ENCODE measurements around the gene LTC4S. TPM values are rescaled to one million over a fixed set of nuclear protein-coding genes. Genes with fewer than 3 reads are reported as not detected.
A peak's percentile ranks its signal among the peaks of the same experiment; 100 is the strongest.

Gene LTC4S
- total RNA-seq, 1 donor from 2014 or later = 4.0 TPM

DNA sequence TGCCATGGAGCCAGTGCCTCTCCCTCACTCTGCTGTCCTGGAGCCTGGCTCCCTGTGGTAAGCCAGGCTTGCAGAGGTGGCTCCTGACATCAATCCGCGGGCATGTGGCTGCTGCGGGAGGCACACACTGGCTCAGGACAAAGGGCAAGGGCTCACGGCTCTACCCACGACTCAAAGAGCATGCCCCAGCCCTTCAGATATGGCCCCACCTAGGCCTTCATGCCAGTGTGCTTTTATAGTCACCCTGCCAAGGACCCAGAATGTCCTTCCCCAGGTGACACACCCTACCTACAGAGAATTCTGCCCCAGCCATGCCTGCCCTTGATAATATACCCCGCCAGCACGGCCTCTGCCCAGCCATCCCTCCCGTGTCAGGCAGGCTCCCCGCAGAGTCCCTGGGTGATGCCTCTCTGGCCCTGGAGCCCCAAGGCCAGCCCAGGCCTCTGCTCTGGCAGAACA is 11.3 kb downstream of the LTC4S start:
- H3K4me1 Mint-ChIP-seq (ENCODE audit: unreplicated experiment) = peaks cover 22% of the 10 kb centered on the region
- TF ChIP-seq, protein P1, sequence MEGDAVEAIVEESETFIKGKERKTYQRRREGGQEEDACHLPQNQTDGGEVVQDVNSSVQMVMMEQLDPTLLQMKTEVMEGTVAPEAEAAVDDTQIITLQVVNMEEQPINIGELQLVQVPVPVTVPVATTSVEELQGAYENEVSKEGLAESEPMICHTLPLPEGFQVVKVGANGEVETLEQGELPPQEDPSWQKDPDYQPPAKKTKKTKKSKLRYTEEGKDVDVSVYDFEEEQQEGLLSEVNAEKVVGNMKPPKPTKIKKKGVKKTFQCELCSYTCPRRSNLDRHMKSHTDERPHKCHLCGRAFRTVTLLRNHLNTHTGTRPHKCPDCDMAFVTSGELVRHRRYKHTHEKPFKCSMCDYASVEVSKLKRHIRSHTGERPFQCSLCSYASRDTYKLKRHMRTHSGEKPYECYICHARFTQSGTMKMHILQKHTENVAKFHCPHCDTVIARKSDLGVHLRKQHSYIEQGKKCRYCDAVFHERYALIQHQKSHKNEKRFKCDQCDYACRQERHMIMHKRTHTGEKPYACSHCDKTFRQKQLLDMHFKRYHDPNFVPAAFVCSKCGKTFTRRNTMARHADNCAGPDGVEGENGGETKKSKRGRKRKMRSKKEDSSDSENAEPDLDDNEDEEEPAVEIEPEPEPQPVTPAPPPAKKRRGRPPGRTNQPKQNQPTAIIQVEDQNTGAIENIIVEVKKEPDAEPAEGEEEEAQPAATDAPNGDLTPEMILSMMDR (conservative IDR thresholded peaks at IDR 0.05) = no peak
- H3K36me3 Mint-ChIP-seq = peaks cover 4% of the 10 kb centered on the region
- no peaks in the 10 kb centered on the region for H3K9me3 Mint-ChIP-seq
- H3K4me3 Mint-ChIP-seq = peak overlapping the region; percentile 90
- peak overlapping the region; percentile 82 for H3K27ac Mint-ChIP-seq
- H3K27me3 Mint-ChIP-seq = no peaks in the 10 kb centered on the region
- DNase-seq (ENCODE audit: extremely low spot score, unreplicated experiment) = no peak

DNA sequence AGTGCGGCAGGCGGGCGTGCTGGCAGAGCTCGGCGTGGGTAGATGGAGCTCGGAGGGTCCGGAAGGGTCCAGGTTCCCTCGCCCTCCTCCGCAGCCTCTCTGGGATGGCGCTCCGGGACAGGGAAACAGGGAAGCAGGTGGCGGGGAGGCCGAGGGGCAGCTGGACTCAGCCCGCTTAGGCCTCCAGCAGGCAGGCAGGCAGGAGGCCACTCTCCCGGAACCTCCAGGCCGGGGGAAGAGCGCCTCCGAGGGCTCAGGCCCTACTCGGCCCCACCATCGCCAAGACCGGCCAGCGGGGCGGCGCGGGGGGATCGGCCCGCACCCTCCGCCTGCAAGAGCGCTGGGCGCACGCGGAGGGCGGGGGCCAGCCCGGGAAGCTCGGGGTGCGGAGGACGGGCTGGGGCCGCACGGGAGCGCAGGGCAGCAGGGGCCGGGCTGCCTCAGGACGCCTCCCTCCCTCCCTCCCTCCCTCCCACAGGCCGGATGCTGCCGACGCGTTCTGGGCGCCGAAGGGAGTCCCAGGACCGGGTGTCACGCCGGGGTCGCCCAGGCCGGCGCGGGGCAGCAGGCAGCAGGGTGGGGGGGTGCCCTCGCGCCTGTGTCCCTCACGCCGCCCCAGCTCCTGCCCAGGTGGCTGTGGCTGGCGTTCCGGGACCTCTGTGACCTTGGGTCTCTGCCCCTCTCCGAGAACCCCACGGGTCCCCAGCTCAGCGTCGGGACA is 11.9 kb downstream of the LTC4S start:
- H3K4me1 Mint-ChIP-seq (ENCODE audit: unreplicated experiment) = peaks cover 22% of the 10 kb centered on the region
- no peak for DNase-seq (ENCODE audit: extremely low spot score, unreplicated experiment)
- peak overlapping the region; percentile 82 for H3K27ac Mint-ChIP-seq
- H3K27me3 Mint-ChIP-seq = no peaks in the 10 kb centered on the region
- H3K4me3 Mint-ChIP-seq = peak overlapping the region; percentile 90
- H3K36me3 Mint-ChIP-seq = peaks cover 4% of the 10 kb centered on the region
- TF ChIP-seq, protein P1 (conservative IDR thresholded peaks at IDR 0.05) = no peak
- no peaks in the 10 kb centered on the region for H3K9me3 Mint-ChIP-seq

DNA sequence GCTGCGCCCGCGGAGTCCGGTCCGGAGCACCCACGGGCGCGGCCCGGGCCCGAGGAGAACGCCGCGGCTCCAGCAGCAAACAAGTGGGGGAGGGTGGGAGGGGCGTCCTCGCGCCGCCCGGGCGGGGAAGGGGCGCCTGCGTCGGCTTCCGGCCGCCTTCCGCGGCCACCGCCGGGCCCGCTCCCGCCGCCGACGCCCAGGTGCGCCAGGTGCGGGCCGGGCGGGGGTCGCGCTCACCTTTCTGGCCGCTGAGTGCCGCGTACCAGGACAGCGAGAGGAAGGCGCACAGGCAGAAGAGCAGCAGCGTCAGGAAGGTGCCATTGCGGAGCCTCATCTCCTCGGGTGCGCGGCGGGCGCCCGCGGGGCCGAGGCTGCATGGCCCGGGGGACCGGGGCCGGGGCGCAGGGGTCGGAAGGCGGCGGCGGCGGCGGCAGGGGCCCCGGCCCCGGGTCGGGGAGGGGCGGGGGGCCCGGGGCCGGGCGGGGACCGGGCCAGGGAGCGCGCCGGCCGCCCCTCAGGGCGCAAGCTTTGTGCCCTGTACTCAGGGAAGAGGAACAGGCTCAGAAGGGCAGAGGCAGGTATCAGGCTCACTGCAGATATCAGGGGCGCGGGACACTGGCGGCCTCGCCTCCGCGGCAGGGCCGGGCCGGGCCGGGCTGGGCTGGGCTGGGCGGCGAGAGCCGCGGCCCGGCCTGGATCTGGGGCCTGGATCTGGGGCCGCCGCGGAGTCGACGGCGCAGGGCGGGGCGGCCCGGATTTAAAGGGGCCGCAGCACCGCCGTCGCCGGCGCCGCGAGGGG is 12.7 kb downstream of the LTC4S start, which contains the start of gene MGAT4B:
Gene MGAT4B, minus strand, starts transcription at position 617 of the 799 bp plus-strand sequence. Its CDS starts 283 bp downstream, at position 334.
- H3K4me3 Mint-ChIP-seq = peak within 1 kb of the TSS; percentile 80
- peaks cover 22% of the 10 kb centered on the region for H3K4me1 Mint-ChIP-seq (ENCODE audit: unreplicated experiment)
- H3K27ac Mint-ChIP-seq = peak within 1 kb of the TSS; percentile 36
- H3K9me3 Mint-ChIP-seq = no peaks in the 10 kb centered on the region
- peaks cover 4% of the 10 kb centered on the region for H3K36me3 Mint-ChIP-seq
- DNase-seq (ENCODE audit: extremely low spot score, unreplicated experiment) = no peak
- TF ChIP-seq, protein P1 (conservative IDR thresholded peaks at IDR 0.05) = no peak
- H3K27me3 Mint-ChIP-seq = no peaks in the 10 kb centered on the region

DNA sequence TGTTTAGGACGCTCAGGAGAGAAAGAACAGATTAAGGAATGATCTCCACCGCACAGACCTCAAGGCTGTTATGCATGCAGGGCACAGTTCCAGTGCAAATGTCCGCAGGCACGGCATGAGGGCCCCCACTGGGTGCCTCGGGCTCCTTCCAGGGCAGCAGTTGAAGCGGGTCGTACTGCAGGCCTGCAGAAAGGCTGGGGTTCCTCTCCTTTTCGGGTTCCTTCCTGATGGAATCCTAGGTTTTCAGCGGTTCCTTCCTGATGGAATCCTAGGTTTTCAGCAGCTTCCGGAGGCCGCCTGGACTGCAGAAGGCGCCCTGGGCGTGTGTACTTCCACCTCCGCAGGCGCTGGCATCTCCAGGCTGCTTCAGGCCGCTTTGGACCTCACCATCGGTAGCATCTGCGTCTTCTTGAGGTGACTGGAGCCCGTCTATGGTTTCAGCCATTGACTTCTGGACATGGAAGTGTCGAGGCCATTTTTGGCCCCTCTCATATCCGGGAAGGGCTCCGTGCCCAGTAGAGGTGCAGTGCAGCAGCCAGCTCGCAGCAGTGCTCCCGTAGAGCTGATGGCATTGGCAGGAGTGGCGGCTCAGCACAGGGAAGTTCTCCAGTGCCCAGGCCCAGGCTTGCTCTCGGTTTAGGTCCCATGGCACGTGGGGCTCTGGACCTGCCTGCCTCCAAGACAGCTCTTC is 18.5 kb downstream of the LTC4S start:
- Mint-ChIP-seq H3K27me3 (no peaks in the 10 kb centered on the region), H3K9me3 (no peaks in the 10 kb centered on the region), H3K36me3 (peaks cover 9% of the 10 kb centered on the region), H3K4me3 (no peak overlapping the region), H3K27ac (no peak overlapping the region), H3K4me1 (ENCODE audit: unreplicated experiment) (peaks cover 3% of the 10 kb centered on the region)
- TF ChIP-seq, protein P1 (conservative IDR thresholded peaks at IDR 0.05) = no peak
- DNase-seq (ENCODE audit: extremely low spot score, unreplicated experiment) = no peak

DNA sequence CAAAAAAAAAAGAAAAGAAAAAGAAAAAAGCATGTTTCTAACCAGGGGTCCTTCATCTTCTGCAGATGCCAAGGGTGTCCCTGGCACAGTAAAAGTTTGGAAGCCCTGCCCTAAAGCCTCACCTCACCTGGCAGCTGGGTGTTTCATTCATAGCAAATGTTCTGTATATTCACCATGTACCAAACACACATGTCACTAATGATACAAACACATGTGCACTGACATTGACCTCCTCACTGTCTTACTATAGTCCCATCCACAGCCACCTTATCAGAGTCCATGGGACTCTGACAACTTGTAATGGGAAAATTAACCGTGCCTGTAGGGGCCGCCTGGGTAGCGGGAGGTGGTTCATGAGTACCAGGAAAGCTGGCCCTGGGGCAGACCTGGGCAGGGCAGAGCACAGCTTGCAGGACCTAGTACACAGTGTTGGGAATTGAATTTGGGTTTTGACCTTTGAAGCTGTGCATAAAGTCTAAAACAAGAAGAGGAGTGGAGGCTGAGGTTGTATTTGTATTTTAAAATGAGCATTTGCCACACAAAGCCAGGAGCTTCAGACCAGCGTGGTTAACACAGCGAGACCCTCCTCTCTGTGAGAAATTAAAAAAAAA is 19.3 kb downstream of the LTC4S start:
- Mint-ChIP-seq H3K4me1 (ENCODE audit: unreplicated experiment) (peaks cover 6% of the 10 kb centered on the region), H3K27ac (no peak overlapping the region), H3K36me3 (peaks cover 9% of the 10 kb centered on the region), H3K9me3 (no peaks in the 10 kb centered on the region), H3K27me3 (no peaks in the 10 kb centered on the region), H3K4me3 (no peak overlapping the region)
- TF ChIP-seq, protein P1 (conservative IDR thresholded peaks at IDR 0.05) = no peak
- no peak for DNase-seq (ENCODE audit: extremely low spot score, unreplicated experiment)
